Measurements from ENCODE around the gene WDR64.

The WDR64 gene

DNA sequence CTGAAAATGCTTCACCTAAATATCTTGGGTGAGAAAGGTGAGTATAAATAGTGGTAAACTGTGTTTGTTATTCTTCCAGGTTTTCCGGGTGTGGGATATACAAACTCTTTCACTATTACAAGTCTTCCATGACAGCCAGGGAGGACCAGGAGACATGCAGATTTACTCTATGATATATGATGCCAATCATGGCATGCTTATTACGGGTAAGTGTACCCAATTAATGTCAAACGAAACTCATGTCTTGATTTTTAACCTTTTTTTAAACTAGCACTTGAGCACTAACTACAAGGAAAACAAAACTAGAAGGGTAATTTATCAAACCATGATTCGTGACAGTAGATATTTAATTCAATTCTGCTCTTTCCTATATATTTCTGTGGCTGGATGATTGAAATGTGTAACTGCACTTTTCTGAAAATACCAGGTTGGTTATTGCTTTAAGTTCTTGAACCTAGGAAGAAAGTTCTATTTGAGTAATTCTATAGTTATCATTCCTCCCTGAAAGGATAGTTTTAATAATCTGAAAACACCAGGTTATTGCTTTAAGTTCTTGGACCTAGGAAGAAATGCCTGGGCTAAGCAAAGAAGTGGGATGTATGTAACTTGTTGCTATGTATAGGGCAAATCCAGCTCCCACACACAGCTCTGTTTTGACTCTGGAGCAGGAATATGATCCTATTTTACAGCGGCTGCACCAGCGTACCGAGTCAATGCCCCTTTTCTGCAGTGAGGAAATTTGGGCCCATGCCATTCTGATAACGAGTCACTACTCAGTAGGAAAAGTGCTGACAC, 86.4 kb downstream of the WDR64 start:
- no peak for DNase-seq (ENCODE audit: low read depth)

DNA sequence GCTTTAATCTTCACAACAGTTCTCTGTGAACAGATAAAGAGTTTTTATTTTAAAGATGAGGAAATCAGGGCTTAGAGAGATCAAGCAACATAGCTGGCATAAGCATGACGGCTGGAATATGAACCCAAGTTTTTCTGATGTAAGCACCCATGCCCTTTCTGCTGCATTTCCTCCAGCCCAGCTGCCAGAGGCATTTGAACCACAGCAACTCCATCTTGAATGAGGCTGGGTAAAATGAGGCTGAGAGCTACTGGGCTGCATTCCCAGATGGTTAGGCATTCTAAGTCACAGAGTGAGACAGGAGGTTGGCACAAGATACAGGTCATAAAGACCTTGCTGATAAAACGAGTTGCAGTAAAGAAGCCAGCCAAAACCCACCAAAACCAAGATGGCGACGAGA, 90.0 kb downstream of the WDR64 start:
- DNase-seq (ENCODE audit: low read depth), result no peak

DNA sequence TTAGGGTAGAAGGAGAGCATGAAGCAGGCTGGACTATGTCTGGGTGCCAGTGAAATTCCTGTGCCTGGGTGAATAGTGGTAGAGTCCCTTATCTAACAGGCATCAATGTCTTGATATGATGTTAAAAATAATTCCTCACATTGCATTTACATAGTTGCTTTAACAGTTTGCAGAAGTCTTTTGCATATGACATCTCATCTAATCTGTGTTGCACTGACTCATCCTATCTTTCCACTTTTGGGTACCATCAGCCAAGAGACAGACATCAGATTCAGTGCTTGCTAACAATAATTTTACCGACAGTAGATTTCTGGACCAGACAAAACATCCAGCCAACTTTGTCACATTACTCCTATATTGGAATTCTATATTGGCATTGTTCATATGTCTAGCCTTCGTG, 92.5 kb downstream of the WDR64 start:
- DNase-seq (ENCODE audit: low read depth), result no peak

DNA sequence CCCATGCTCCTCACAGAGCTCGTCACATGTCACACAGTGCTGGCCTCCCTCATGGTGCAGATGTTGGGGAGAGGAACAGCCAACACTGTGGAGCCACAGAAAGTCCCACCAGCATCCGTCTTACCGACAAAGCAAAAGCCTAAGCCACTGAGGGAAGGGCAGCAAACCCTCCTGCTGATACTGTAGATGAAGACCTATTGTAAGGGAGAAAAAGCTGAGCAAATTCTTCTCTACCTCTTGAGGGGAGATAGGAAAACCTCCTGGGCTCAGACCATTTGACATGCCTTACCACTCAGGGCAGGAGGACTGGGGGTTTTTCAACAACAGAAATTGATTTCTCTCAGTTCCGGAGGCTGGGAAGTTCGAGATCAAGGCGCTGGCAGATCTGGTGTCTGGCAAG, 95.9 kb downstream of the WDR64 start:
- no peak for DNase-seq (ENCODE audit: low read depth)

DNA sequence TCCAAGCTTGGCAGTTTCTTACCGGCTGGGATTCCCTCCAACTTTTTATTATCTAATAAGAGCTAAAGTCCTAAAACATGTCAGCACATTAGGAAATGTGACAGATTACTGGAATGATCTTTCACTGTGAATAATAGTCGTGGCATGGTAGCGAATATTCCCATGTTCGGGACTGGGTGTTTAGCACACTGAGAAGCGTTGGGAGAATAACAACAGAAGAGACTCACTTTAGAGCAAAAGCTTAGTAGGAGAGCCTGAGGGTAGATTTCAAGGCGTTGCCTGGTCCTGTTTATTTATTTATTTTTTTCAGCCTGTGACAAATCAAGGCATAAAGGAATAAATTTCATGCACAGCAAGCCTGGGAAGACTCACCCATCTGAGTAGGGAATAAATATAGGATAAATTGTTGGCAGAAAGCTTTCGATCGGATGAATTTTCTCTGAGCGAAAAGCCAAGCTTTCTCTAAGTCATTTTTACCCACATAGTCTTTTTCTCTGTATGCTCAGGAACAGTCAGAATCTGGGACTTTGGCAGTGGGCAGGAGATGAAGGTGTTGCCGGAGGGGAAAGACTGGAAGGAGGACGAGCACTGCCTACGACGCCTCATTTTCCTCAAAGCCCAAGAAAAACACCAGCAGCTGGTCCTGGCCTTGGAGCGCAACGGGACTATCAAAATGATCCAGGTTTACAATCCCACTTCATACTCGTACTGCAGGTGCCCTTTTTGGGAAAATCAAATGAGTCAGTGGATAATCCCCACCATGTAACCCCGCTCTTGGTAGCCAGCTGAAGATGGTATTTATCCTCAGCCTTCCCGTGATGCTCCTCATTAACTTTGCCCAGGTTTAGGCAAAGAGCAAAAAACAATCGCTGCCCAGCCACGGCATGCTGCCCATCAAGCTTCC, 97.2 kb downstream of the WDR64 start:
- DNase-seq (ENCODE audit: low read depth), result no peak

DNA sequence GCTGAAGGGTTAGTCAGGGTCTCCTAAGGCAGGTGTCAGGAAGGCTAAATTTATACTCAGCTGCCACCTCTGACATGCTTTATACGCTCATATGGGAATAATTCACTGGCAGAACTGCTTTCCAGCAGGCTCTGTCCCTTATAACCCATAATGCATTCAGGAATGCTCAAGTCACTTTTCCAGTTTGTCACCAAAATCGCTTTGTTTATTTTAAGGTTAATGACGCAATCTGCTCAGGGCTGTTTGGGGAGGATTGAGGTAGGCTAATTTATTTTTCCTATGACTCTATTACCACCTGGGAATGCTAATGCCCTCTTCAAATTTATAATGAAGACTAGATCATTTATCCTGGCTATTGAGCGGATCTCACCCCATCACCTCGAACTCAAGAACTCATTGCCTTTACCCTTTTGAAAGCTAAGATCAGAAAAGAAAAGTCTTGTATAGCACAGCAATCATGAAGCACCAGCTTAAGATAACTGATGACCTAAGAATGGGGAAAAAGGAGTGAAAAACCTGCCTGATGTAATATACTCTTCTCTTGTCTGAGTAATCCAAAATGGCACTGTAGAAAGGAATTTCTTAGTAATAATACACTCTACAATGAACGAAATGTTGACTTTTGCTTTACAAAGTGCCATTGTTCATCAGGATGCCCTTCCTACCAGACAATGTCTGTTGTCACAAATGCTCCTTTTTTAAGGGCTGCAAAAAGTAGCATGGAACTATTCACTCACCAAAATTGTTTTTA, 98.0 kb downstream of the WDR64 start:
- DNase-seq (ENCODE audit: low read depth), result no peak

DNA sequence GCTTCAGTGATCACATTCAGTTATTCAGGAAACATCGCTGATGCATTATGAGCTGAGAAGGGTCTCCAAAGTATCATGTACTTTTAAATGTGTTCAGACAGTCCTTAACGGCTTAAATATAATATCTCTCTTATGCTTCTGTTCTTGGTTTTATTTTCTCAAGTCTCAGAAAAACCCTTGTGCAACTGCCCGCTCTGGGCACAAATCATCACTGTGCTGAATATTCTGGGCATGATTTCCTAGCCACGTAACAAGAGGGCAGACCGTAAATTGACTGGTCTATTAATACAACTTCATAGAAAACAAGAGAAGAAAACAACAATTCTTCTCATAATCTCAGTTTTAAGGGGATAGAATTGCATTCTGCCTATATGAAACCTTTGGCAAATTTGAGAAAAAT, 99.4 kb downstream of the WDR64 start:
- no peak for DNase-seq (ENCODE audit: low read depth)

DNA sequence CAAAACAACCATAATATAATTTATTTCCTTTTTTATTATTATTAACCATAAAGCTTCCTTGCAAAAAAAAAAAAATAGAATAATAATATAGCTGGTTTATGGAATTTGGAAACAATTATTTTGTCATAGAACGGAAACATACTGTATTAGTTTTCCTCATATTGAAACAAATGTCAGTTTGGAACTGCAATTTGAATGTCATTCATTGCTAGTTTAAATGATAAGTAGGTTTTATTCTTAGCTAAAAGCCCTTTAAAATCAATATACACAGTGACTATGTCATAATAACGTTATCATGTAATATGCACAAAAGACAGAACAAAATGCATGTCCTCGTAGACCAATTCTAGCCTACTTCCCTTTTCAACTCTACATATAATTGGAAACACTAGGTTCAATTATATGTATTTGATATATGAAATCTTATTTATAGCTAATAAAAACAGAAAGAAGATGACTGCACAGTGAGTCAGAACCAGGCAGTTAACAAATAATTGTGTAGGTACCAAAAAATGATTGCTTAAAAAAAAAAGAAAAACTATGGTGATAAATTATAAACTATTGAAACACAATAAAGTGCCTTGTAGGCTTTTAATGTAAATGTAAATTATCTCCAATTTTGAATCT, 110.7 kb downstream of the WDR64 start:
- DNase-seq (ENCODE audit: low read depth), result no peak

DNA sequence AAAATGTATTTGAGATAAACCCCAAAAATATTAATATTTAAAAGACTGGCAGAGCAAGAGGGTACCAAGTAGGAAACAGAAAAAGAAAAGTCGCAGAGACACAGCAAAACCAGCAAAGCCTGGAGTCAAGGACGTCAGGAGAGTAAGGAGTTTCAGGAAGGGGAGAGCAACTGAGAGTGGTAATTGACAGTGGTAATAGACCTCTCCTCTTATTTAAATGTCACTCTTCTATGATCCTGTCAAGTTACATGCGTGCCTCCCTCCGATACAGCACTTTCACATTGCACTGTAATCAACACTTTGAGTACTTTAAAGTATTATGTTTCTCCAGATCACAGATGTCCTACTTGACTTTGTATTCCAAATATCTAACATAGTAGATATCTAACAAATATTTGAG, 113.3 kb downstream of the WDR64 start:
- DNase-seq (ENCODE audit: low read depth), result no peak

DNA sequence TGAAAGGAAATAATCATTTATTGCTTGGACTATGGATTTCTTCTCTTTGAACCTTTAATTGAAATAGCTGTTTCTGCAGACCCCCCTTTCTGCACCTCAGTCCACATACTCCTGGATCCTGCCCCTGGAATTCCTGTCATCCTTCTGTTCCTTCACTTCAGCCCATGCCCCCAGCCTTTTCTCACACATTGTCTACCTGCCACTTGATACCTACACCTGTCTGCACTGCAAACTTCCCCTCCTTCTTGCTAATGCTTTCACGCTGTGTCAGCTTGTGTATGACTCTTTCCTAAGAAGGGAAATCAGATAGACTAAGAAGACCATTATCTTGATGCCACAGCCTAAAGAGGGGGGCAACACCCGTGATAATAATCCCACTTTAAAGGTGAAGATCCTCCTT, 115.7 kb downstream of the WDR64 start:
- no peak for DNase-seq (ENCODE audit: low read depth)

DNA sequence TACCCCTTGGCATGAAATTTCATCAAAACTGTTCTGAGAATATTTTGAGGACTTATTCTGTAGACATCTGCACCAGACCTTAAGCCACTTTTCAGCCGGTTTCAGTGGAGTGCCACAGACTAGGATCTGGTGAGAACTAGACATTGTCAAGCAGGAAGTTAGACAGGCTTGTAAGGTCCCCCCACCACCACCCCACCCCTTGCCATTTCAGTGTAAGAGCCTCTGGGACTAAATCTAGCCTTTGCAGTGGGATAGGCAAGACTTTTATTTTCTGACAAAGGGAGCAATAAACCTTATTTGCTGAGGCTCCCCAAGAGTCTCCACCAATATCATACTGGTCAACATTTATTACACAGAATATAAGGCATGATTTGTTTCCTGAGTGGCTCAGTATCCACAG, 118.0 kb downstream of the WDR64 start:
- DNase-seq (ENCODE audit: low read depth), result no peak

DNA sequence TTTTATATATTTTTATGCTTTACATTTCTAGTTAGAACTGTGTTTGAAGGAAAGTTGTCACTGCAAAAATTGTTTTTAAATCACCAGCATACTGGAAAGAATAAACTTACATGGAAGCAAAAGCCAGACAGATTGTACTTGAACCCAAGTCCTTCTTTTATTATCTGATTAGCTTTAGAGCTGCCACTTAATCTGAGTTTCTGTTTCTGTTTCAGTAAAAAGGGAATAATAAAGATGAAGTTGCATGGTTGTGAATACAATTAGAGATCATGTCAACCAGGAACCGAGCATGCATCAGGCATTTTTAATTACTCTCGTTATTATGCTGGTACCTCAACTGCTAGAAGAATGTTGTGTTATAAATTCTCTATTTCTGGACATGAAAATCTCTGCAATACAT, 119.0 kb downstream of the WDR64 start:
- no peak for DNase-seq (ENCODE audit: low read depth)

DNA sequence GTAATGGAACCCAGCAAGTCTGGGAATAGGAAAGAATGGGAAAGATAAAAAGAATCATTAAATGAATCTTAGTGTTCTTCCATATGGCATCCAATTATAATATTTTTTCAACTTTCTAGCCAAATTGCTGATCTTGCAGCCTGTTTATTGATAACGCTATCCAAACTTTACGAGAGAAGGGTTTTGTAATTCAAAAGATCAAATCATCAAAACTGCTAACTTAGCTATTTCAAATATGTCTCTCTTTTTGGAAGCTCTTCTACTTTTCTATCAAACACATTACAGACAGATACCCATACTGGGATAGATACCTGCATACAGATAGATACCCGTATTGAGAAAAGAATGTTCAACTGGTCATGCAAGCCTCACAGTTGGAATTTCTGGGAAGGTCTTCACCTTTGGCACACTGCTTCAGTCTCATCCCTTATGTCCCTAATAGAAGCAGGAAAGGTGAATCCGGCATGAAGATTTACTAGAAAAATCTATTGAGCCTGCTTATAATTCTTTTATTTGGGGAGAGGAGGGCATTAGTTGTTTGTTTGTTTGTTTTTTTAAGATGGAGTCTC, 120.9 kb downstream of the WDR64 start:
- no peak for DNase-seq (ENCODE audit: low read depth)

DNA sequence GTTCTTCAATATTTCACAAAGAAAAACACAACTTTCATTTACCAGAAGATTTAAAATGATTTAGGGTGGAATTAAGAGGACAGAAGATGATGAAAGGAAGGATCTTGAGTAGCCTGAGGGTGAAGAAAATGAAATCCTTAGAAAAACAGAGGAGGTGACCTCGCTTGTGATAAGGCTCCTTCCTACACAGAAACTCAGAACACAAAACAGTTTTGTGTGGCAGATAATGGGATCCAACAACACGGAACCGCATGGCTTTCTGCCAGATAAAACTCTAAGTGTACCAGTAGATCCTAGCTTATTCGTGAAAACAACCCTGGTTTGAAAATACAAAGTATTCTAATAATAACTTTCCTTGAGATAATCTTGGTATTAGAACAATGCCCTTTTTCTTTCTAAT, 121.9 kb downstream of the WDR64 start:
- no peak for DNase-seq (ENCODE audit: low read depth)

DNA sequence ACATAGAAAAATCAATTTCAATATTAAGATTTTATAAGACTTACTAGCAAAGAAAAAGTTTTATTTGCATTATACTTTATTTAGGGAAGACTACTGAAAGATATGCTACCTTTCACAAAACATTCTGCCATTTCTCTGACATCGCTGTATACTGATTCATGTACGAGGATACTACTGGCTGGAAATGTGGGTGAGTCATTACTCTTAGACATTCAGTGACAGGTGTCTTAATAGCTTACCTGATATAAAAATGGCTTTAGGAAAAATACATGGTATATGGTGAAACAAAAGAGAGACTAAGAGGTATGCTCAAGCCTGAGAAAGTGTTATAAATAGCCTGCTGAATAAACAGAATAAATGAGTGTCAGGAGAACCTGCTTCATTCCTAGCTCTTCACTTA, 122.9 kb downstream of the WDR64 start:
- DNase-seq (ENCODE audit: low read depth), result no peak

DNA sequence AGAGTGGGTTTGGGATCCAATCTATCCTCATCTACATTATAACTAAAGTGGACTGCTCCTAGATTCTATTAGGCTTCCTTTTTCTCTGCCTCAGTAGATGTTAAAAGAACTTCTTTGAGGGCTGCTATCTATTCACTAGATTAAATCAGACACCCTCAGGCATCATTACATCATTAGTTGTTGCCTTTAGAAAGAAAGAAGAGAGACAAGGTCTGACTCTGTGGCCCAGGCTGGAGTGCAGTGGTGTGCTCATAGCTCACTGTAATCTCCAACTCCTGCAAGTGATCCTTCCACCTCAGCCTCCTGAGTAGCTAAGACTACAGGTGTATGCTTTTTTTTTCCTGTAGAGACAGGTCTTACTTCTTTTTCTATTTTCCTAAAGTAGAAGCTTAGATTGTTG, 124.8 kb downstream of the WDR64 start:
- DNase-seq (ENCODE audit: low read depth), result no peak

DNA sequence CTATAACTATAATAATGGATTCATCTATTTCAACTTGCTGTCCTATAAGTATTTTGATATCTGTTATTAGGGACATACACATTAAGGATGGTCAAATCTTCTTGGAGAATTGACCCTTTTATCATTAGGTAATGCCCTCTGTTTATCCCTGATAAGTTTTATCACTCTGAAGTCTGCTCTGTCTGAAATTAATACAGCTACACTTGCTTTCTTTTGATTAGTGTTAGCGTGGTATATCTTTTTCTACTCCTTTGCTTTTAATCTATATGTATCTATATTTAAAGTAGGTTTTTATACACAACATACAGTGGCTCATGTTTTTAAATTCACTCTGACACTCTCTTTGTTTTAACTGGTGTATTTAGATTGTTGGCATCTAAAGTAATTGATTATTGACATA, 126.0 kb downstream of the WDR64 start:
- DNase-seq (ENCODE audit: low read depth), result no peak

DNA sequence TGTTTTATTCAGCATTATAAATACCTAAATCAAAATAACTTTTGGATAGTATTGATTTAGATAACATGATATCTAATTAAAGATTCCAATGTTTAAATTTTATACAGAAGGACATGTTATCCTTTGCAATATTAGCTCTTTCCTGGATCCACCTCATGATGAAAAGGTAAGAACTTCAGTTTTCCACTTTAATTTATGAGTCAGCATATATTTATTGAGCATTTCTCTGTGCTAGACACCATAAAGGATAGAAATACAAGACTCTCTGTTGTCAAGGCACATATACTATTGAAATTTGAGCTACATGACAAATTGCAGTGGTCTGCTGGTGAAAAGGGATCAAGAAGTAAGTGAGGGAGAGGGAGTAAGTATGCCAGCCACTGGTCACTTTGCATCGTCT, 127.8 kb downstream of the WDR64 start:
- DNase-seq (ENCODE audit: low read depth), result no peak

DNA sequence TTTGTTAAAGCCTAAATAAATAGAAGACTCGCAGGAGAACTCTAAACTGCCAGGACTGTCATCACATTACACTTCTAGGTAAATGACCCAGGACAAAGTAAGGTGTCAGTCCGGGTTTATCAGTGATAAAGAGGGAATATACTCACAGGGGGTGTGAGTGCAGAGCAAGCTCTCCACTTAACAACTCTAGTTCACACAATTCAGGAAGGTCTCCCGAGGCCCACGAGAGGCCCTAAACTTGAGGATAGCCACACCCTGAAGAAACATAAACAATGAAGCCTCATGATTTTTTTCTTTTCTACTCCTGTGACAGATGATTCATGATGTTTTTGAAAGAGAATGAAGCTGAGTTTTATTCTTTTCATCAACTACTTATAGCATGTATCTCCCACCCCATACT, 130.3 kb downstream of the WDR64 start:
- DNase-seq (ENCODE audit: low read depth), result no peak

DNA sequence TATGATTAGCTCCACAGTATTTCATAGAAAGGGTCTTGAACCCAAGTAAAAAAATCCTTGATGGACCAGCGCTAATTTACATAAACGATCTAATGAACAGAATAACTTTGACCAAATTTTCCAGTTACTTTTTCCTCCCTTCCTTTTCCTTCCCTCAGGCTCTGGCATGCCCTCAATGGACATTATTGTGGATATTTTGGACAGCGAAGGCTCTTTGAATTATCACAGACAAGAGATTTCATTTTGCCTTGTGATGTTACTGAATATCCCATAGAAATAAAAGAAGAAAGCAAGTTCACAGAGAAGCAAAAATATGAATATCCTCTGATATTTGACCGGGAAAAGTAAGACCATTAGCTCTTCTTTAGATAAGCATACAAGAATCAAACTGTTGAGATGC, 135.6 kb downstream of the WDR64 start:
- DNase-seq (ENCODE audit: low read depth), result no peak

DNA sequence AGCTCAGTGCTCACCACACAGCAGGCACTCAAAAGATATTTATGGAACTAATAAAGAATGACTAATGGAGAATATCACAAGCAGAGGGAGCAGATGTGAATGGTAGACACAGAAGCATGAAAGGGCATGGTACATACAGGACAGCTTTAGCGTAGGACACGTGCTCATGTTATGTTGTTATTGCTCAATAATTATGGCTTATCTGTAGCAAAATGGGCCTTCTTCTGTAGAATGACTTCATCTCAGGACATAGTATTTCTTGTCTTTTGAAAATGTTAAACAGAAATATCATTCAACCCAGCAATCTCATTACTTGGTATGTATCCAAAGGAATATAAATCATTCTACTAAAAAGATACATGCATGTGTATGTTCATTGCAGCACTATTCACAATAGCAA, 137.0 kb downstream of the WDR64 start:
- DNase-seq (ENCODE audit: low read depth), result no peak

DNA sequence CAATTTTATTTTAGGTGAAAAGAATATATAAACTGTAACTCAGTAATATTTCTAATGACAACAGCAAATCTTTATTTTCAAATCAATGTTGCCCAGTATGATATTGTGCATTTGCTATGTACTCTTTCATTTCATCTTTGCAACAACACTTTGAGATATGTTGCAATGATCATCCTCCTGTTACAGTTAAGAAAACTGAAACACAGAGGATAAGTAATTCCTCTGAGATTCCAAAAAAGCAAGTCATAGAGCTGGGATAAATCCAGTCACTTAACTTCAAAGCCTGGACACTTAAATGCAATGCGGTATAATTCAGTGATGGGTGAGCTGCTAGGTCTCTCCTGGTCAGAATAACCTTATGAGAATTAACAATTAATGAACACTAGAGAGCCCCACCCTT, 147.3 kb downstream of the WDR64 start:
- no peak for DNase-seq (ENCODE audit: low read depth)

Measured in stimulated activated CD8-positive, alpha-beta memory T cell treated with anti-CD3 and anti-CD28 coated beads, Interleukin-7, amount 100 ng/mL, for 24 hours (primary cell).